BE2C (cell line): ENCODE results near the gene NUP210.

ENCODE experiments used
- DNase-seq: peaks from one replicate; pipeline ENCODE4 v3.0.0-alpha.2; 2020
- H3K27me3 ChIP-seq: fragments of 250-450 bp; sonication (Bioruptor Pico); 2 replicates; pipeline ENCODE4 v1.5.1; 2020; ENCODE audit warnings: mild to moderate bottlenecking
- H3K36me3 ChIP-seq: fragments of 250-450 bp; sonication (Bioruptor Pico); 2 replicates; pipeline ENCODE4 v1.5.1; 2020; ENCODE audit warnings: mild to moderate bottlenecking
- H3K4me1 ChIP-seq: fragments of 250-450 bp; sonication (Bioruptor Pico); 2 replicates; pipeline ENCODE4 v1.5.1; 2020
- H3K4me3 ChIP-seq: 2 replicates; pipeline ENCODE4 v1.5.1; 2011; ENCODE audit warnings: low read depth, low read length
- H3K9me3 ChIP-seq: fragments of 250-450 bp; sonication (Bioruptor Pico); 2 replicates; pipeline ENCODE4 v1.5.1; 2020
- CTCF ChIP-seq: IDR thresholded peaks from 2 replicates; pipeline ENCODE4 v1.5.1; 2012; ENCODE audit warnings: mild to moderate bottlenecking, low read depth, low read length

NUP210 gene

DNA sequence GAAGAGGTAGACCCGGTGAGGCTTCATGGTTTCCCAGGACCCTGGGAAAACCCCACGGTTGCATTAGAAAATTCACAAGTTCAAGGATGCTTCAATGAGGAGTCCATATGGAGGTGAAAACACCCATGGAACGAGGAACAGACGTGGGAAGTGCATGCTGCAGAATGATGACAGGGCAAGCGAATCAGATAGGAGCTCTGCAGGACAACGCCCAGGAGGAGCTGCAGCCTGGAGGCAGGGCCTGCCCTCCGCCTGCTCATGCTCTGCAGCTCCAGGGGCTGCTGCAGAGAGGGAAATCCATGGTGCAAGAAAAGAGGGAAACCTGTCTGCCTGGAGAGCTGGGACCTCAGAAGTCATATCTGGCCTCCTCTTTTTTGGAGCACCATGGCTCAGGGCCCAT lies 61.5 kb downstream of the NUP210 start:
- H3K36me3 ChIP-seq: peaks cover 5% of the 10 kb centered on the region
- H3K4me1 ChIP-seq: no peaks in the 10 kb centered on the region
- no peak for DNase-seq

GRCh38 chr3:13358051-13358450 lies 62.1 kb downstream of the NUP210 start:
- Histone ChIP-seq H3K36me3 (peaks cover 4% of the 10 kb centered on the region; the same call in 1 of the 2 replicates), H3K27me3 (no peaks in the 10 kb centered on the region), H3K4me1 (no peaks in the 10 kb centered on the region), H3K4me3 (no peak overlapping the region), H3K9me3 (no peaks in the 10 kb centered on the region)
- TF ChIP-seq CTCF: no peak
- DNase-seq: no peak

More for the DNA sequence above, 61.5 kb downstream of the NUP210 start:
- H3K27me3 ChIP-seq: no peaks in the 10 kb centered on the region
- TF ChIP-seq CTCF: no peak
- H3K4me3 ChIP-seq: no peak overlapping the region
- H3K9me3 ChIP-seq: no peaks in the 10 kb centered on the region

DNA sequence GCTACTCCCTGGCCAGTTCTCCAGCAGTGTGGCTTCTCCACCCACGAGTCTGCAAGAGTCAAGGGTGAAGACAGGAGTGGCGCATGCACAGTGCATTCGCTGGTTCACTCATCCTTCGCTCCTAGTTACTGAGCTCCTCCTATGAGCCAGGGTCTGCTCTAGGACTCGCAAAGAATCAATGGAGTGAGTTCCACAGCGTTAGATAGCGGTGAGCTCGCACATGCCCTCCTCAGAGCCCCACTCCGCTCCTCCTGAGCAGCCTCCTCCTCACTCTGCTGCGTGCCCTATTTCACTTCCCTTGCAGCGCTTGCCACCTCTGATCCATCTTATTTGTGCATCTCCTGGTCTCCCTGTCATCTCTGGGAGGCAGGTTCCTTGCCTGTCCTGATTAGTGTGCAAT lies 63.0 kb downstream of the NUP210 start:
- no peak for TF ChIP-seq CTCF
- Histone ChIP-seq H3K4me1 (no peaks in the 10 kb centered on the region), H3K27me3 (no peaks in the 10 kb centered on the region)

GRCh38 chr3:13353936-13354542 lies 66.1 kb downstream of the NUP210 start:
- Histone ChIP-seq H3K9me3 (no peaks in the 10 kb centered on the region), H3K4me3 (no peak overlapping the region), H3K27me3 (no peaks in the 10 kb centered on the region), H3K4me1 (no peaks in the 10 kb centered on the region), H3K36me3 (no peaks in the 10 kb centered on the region; the same call in 1 of the 2 replicates)
- 0 out of 2 replicates have a peak, but pooled peaks have one; percentile 8 for TF ChIP-seq CTCF
- no peak for DNase-seq

More for the DNA sequence above, 63.0 kb downstream of the NUP210 start:
- Histone ChIP-seq H3K9me3 (no peaks in the 10 kb centered on the region), H3K36me3 (peaks cover 4% of the 10 kb centered on the region; the same call in 1 of the 2 replicates), H3K4me3 (no peak overlapping the region)
- DNase-seq: no peak

- Histone ChIP-seq H3K9me3 (no peaks in the 10 kb centered on the region), H3K4me3 (no peak overlapping the region), H3K4me1 (no peaks in the 10 kb centered on the region), H3K36me3 (no peaks in the 10 kb centered on the region; the same call in 1 of the 2 replicates), H3K27me3 (no peaks in the 10 kb centered on the region)
- DNase-seq: no peak
- TF ChIP-seq CTCF: no peak
Observed at GRCh38 chr3:13353506-13353905, 66.6 kb downstream of the NUP210 start.

DNA sequence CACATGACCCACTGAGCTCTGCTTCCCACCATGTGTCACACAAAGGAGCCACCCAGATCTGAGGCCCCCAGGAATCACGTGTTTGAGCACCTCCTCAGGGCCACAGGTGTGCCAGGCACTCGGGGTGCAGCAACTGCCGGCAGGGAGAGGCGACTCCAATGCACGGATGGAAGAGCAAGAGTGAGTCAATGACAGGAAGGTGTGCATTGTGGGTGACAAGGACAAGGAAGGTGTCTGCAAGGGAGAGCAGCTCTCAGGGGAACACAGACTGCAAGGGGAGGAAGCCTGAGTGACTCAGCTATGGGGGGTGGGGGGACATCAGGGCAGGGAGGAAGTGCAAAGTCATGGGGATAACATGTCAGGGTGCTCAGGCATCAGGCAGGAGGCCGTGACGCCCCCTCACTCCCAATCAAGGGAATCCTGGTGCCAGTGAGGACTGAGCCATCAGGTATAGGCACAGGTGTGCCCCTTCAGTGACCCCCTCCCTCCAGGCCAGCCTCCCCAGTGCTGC lies 67.4 kb downstream of the NUP210 start:
- no peaks in the 10 kb centered on the region for H3K27me3 ChIP-seq
- H3K4me1 ChIP-seq: no peaks in the 10 kb centered on the region
- no peak overlapping the region for H3K4me3 ChIP-seq
- no peaks in the 10 kb centered on the region; the same call in 1 of the 2 replicates for H3K36me3 ChIP-seq
- no peaks in the 10 kb centered on the region for H3K9me3 ChIP-seq
- TF ChIP-seq CTCF: no peak
- no peak for DNase-seq
